T1000 (cell line): Measurements from ENCODE around the gene ABHD1.
A peak's percentile ranks its signal among the peaks of the same experiment; 100 is the strongest.
"Not testable (repeated sequence)": the region's sequence is repeated elsewhere in the genome, so short reads cannot be mapped to it uniquely, and the experiment has no call there.

ENCODE experiments used
- DNase-seq: peaks from one replicate; lab custom pipeline; 2025; ENCODE audit warnings: mixed read lengths; lab: John Stamatoyannopoulos, UW

ABHD1 gene

GRCh38 chr2:27109083-27109482, 14.5 kb upstream of the ABHD1 start:
- DNase-seq: no peak

GRCh38 chr2:27110603-27111352, 12.8 kb upstream of the ABHD1 start:
- DNase-seq: not testable (repeated sequence)

GRCh38 chr2:27111392-27112078, 12.1 kb upstream of the ABHD1 start:
- not testable (repeated sequence) for DNase-seq

- DNase-seq: no peak
These were observed 8.1 kb upstream of the ABHD1 start for GRCh38 chr2:27115519-27115918.

GRCh38 chr2:27117995-27118524, 5.6 kb upstream of the ABHD1 start:
- no peak for DNase-seq

- no peak for DNase-seq
These were observed 4.9 kb upstream of the ABHD1 start, which contains the start of gene CGREF1 for GRCh38 chr2:27118525-27119329. Gene CGREF1 (minus strand): TSS chr2:27119128. CDS start chr2:27104366, 14,762 bp downstream.

- not testable (repeated sequence) for DNase-seq
These were observed 4.3 kb upstream of the ABHD1 start for GRCh38 chr2:27119330-27119670.

GRCh38 chr2:27121906-27122305, 1.7 kb upstream of the ABHD1 start:
- DNase-seq: no peak

GRCh38 chr2:27122791-27123190, 824 bp upstream of the ABHD1 start:
- no peak for DNase-seq

- DNase-seq: no peak
These were observed 1.5 kb downstream of the ABHD1 start for GRCh38 chr2:27125104-27125503.

- DNase-seq: no peak
These were observed 2.7 kb downstream of the ABHD1 start for GRCh38 chr2:27126252-27126710.

- no peak for DNase-seq
These were observed 4.5 kb downstream of the ABHD1 start for GRCh38 chr2:27127883-27128667.

- DNase-seq: no peak
These were observed 5.3 kb downstream of the ABHD1 start for GRCh38 chr2:27128668-27129571.

- DNase-seq: no peak
These were observed 6.8 kb downstream of the ABHD1 start for GRCh38 chr2:27130396-27130795.

GRCh38 chr2:27131429-27131828, 7.8 kb downstream of the ABHD1 start:
- DNase-seq: no peak

- DNase-seq: no peak
These were observed 9.7 kb downstream of the ABHD1 start for GRCh38 chr2:27133195-27133875.

- DNase-seq: peak; percentile 96
These were observed 10.5 kb downstream of the ABHD1 start, which contains the start of gene PREB for GRCh38 chr2:27133905-27134780. Gene PREB (minus strand): TSS chr2:27134636. CDS start chr2:27134421, 215 bp downstream.

- DNase-seq: no peak
These were observed 11.3 kb downstream of the ABHD1 start for GRCh38 chr2:27134781-27135477.
